Stimulated activated CD4-positive, alpha-beta T cell treated with anti-CD3 and anti-CD28 coated beads, Interleukin-12 subunit alpha, Interleukin-12 subunit beta, amount 100 ng/mL, for 24 hours (primary cell): ENCODE results near the gene IL20RB.
"Not testable (repeated sequence)": the region's sequence is repeated elsewhere in the genome, so short reads cannot be mapped to it uniquely, and the experiment has no call there.

ENCODE experiments used
- DNase-seq, 2 experiments: peaks; one replicate each; pipeline ENCODE4 v3.0.0-alpha.2; 2020; ENCODE audit warnings: low read depth in 2 of 2

Gene IL20RB

DNA sequence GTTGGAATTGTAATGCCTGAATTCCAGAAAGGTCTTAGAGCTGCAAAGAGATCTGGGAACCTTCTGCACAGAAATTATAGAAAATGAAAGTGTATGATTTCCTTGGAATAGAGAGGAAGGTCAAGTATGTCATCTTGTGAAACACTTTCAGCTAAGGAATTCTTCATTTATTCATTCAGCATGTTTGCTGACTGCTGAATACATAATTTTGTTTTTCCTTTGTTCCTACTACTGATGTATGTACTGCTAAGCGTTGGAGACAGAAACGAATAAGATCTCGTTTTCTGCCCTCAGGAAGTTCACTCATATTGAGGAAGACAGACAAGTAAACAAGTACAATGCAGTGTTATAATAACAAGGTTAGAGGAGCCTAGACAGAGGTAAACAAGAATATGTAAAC, 14.3 kb upstream of the IL20RB start:
- no peak for DNase-seq

DNA sequence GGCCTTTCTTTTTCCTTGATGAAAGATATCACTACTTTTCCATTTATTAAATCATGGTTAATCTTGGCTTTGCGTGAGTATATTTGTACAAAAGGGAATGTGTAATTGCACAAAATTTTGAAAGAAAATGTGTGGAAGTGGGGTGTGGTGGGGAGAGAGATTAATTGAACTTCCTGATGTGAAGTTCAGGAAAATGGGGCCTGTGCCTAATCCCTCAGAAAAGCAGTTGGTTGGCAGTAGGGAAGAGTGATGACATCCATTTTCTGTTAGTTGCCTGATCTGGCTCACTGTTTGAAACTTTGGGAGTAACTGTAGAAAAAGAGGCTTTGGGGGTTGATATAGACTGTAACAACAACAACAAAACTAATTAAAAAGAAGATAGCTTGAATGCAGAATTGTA, 10.8 kb upstream of the IL20RB start:
- DNase-seq = no peak

GRCh38 chr3:136947477-136947876, 10.3 kb upstream of the IL20RB start:
- DNase-seq = no peak

DNA sequence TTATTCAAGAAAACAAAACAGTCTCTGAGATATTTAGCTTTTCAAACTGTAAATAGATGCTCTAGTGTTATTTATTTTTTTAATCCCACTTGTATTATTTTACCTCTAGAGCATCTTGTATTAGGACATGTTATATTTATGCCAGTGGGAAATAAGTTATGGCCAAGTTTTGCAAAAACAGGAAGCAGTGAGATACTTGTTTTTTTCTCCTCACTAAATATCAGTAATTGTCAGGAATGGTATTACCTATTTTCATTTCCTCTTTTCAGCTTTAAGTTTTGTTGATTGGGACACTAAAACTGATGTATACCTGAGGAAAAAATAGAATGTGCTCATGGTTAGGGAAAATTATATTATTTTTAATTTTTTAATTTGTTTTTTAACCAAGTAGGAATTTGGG, 8.6 kb upstream of the IL20RB start:
- DNase-seq = no peak

GRCh38 chr3:136949708-136950107, 8.1 kb upstream of the IL20RB start:
- DNase-seq = no peak

GRCh38 chr3:136950623-136951022, 7.2 kb upstream of the IL20RB start:
- no peak for DNase-seq

GRCh38 chr3:136952292-136952691, 5.5 kb upstream of the IL20RB start:
- DNase-seq = no peak

DNA sequence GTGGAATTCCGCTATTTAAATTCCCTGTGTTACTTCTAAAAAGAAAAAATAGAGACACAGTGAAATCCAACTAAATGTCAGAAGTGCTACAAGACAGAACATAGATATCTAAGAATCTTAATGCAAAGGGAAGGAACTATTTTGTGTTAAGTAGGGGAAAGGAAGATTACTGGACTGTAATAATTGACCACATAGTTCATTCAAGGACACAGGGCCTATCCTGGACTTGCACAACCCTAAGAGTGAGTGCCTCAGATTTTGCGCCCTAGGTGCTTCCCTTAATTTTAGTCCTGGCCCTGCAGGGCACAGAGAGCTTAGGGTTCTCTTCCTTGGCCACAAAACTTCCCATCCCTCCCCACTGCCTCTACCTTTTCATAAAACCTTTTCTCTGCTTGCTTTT, 3.5 kb upstream of the IL20RB start:
- no peak for DNase-seq

DNA sequence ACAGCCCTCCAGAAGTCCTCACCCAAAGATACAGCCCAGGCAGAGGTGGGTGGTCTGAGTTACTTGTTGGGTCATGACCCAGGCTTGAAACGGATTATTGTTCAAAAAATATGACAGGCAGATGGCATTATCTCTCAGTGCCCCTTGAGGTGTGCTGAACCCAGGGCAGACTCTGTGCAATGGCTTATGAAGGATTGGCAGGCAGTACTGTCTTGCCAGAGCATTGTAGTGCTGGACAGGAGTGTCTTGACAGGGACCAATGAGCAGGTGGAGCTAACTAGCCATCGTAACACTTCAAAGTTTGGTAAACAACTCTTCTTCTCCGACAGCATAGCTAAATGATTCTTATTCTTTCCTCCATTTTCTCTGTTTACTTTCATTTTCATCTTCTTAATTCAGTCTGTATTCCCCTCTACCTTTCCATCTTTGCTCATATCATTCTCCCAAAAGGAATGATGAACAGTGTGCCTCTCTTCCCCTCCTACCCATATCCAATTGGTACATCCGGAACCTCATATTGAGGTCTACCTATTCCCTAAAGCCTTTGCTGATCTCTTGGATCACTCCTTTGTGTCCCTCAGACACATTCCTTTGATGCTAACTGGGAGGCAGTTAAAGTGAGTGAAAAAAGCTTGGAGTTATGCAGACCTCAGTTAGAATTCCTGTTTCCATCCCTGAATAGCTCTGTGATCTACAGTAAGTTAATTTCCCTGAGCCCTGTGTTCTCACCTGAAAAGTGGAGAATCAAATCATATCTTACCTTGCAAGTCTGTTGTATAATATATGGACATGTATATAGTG, 2.6 kb upstream of the IL20RB start:
- DNase-seq = no peak

DNA sequence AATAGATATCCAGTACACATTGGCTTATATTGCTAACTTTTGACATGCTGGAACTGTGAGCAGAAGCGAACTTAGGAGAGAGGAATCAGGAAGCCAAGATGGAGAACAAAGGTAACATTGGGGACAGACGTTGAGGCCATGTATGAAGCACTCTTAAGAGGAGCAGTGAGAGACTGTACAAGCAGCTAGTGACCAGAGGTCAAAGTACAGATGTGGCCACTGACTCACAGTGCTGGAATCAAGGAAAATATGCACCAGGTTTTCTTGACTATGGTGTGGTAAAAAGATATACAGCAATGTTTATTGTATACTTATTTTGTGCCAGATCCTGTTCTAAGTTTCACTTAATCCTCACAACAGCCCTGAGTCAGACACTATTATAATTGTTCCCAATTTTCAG, 2.0 kb upstream of the IL20RB start:
- no peak for DNase-seq

DNA sequence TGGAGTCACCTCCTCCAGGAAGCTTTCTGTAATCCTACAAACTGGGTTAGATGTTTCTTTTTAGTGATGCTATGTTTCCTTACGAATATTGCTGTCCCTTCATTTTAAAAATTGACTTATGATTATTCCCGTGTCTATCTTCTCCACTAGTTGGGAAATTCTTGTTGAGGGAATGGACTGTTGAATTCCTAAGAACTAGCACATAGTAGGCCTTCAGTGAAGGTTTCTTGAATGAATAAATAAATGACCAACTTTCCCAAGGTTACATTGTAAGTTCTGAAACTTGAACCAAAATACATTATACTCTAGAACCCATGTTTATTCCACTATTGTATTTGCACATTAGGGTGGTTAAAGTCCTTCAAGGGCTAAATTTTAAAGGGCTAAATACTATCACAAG, 812 bp upstream of the IL20RB start:
- DNase-seq = no peak

- no peak for DNase-seq
Measured at GRCh38 chr3:136958939-136959338, 1.2 kb downstream of the IL20RB start.

DNA sequence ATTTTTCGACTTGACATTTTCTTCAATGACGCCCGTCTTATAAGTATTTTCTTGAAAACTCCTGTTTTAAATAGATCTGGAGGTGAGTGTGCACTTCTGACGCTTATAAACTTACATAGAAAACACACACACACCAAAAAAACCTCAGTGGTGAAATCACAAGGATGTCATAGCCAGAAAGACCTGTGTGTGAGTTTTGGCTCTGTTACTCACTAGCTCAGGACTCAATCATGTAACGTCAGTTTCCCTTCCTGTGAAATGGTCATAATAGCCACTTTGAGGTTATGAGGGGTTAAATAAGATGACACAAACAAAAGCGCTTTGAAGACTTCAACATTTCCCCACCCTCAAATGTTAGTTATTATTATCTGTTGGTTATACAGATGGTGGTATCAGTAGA, 1.8 kb downstream of the IL20RB start:
- DNase-seq = no peak

- no peak for DNase-seq
Measured at GRCh38 chr3:136960838-136961836, 3.4 kb downstream of the IL20RB start.

- no peak for DNase-seq
Measured at GRCh38 chr3:136962927-136963326, 5.1 kb downstream of the IL20RB start.

GRCh38 chr3:136969539-136969938, 11.8 kb downstream of the IL20RB start:
- DNase-seq = not testable (repeated sequence)

DNA sequence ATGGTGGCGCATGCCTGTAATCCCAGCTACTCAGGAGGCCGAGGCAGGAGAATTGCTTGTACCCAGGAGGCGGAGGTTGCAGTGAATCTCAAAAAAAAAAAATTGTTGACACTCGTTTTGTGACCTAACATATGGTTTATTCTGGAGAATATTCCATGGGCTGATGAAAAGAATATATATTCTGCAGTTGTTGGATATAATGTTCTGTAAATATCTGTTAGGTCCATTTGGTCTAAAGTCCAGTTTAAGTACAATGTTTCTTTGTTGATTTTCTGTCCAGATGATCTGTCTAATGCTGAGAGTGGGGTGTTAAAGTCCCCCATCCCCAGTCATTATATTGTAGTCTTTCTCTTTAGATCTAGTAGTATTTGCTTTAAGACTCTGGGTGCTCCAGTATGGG, 15.6 kb downstream of the IL20RB start:
- no peak for DNase-seq

DNA sequence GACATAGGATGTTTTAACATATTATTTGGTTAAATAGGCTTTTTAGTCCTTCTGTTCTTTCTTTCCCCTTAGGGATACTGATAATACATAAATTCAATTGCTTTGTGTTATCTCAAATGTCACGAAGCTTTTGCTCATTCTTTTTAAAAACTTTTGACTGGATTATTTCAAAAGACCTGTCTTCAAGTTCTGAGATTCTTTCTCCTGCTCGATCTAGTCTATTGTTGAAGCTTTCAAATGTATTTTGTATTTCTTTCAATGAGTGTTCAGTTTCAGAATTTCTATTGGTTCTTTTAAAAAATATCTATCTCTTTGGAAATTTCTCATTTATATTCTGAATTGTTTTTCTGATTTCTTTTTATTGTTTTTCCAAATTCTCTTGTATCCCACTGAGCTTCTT, 16.9 kb downstream of the IL20RB start:
- no peak for DNase-seq

GRCh38 chr3:136979204-136979603, 21.4 kb downstream of the IL20RB start:
- DNase-seq = no peak

GRCh38 chr3:136979684-136980083, 21.9 kb downstream of the IL20RB start:
- no peak for DNase-seq

DNA sequence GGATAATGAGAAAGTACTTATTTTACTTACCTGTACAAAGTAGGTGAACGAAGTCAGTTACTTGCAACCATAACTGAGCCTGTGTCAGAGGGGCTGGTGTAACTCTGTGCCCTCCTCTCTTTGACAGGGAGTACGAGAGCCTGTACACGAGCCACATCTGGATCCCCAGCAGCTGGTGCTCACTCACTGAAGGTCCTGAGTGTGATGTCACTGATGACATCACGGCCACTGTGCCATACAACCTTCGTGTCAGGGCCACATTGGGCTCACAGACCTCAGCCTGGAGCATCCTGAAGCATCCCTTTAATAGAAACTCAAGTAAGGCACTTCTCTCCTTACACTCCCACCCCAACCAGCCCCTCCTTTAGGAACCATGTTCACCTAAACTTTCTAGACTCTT, 24.2 kb downstream of the IL20RB start:
- DNase-seq = no peak

GRCh38 chr3:136982520-136983138, 24.8 kb downstream of the IL20RB start:
- DNase-seq = no peak
